Liver (tissue), 9 donors: ENCODE measurements around the gene CYP4F22. TPM values are rescaled to one million over a fixed set of nuclear protein-coding genes. Genes with fewer than 3 reads are reported as not detected.
A peak's percentile ranks its signal among the peaks of the same experiment; 100 is the strongest.

Source experiments
- DNase-seq: peaks from one replicate; pipeline ENCODE4 v3.0.0-alpha.2; 2017; ENCODE audit warnings: low spot score
- H3K27ac ChIP-seq, 2 donors: one replicate each; pipeline ENCODE4 v1.7.0; 2013; ENCODE audit warnings: inconsistent platforms in 2 of 2, low read length in 2 of 2, control low read depth in 1 of 2, low read depth in 1 of 2, mild to moderate bottlenecking in 1 of 2
- H3K27me3 ChIP-seq, 4 donors: one replicate each; pipeline versions ENCODE4 v1.6.1 to v1.7.0; 2013; ENCODE audit warnings: low read length in 3 of 4, inconsistent platforms in 1 of 4, mild to moderate bottlenecking in 1 of 4, moderate library complexity in 1 of 4; ENCODE audit not compliant: control insufficient read depth in 4 of 4, insufficient read depth in 4 of 4
- H3K36me3 ChIP-seq, 4 donors: one replicate each; pipeline versions ENCODE4 v1.6.1 to v1.7.0; 2013; ENCODE audit warnings: low read length in 3 of 4, mild to moderate bottlenecking in 3 of 4, low read depth in 1 of 4, moderate library complexity in 1 of 4; ENCODE audit not compliant: control insufficient read depth in 4 of 4, insufficient read depth in 3 of 4
- H3K4me1 ChIP-seq, 4 donors: one replicate each; pipeline versions ENCODE4 v1.6.1 to v1.7.0; 2013; ENCODE audit warnings: low read length in 3 of 4, mild to moderate bottlenecking in 3 of 4, moderate library complexity in 1 of 4; ENCODE audit not compliant: control insufficient read depth in 4 of 4, insufficient read depth in 4 of 4
- H3K4me3 ChIP-seq, 3 donors: one replicate each; pipeline versions ENCODE4 v1.6.1 to v1.7.0; 2013; ENCODE audit warnings: low read length in 3 of 3, control low read depth in 1 of 3, low read depth in 1 of 3, mild to moderate bottlenecking in 1 of 3
- H3K9ac ChIP-seq, 2 donors: one replicate each; pipeline ENCODE4 v1.7.0; 2013; ENCODE audit warnings: low read length in 2 of 2, mild to moderate bottlenecking in 2 of 2, moderate library complexity in 2 of 2, control low read depth in 1 of 2, low read depth in 1 of 2
- H3K9me3 ChIP-seq, 4 donors: one replicate each; pipeline versions ENCODE4 v1.6.1 to v1.7.0; 2013; ENCODE audit warnings: low read length in 3 of 4; ENCODE audit not compliant: control insufficient read depth in 4 of 4
- CTCF ChIP-seq: fragments of 150-350 bp; IDR thresholded peaks from 2 replicates; pipeline ENCODE4 v1.5.1; 2017; ENCODE audit warnings: improper control_type of control experiment, low read depth, low read length; ENCODE audit not compliant: missing input control
- EGR1 ChIP-seq, 2 donors: IDR thresholded peaks; 2 replicates each; pipeline ENCODE4 v1.6.1; 2016 to 2018; ENCODE audit warnings: antibody characterized with exemption in 2 of 2, low read depth in 2 of 2
- FOXA2 ChIP-seq: IDR thresholded peaks from 2 replicates; pipeline ENCODE4 v1.6.1; 2016; ENCODE audit warnings: antibody characterized with exemption
- GABPA ChIP-seq, 2 donors: IDR thresholded peaks in 1 of 2; conservative IDR thresholded peaks in 1 of 2; 2 replicates each; pipeline ENCODE4 v1.6.1; 2016; ENCODE audit warnings: antibody characterized with exemption in 2 of 2, mild to moderate bottlenecking in 1 of 2, moderate library complexity in 1 of 2
- HNF4A ChIP-seq, 2 donors: conservative IDR thresholded peaks; 2 replicates each; pipeline ENCODE4 v1.6.1; 2016; ENCODE audit warnings: antibody characterized with exemption in 2 of 2, mild to moderate bottlenecking in 2 of 2
- HNF4G ChIP-seq: IDR thresholded peaks from 2 replicates; pipeline ENCODE4 v1.6.1; 2016; ENCODE audit warnings: antibody characterized with exemption
- NR2F2 ChIP-seq: IDR thresholded peaks from 2 replicates; pipeline ENCODE4 v1.6.1; 2016; ENCODE audit warnings: antibody characterized with exemption
- RAD21 ChIP-seq, 2 donors: IDR thresholded peaks; 2 replicates each; pipeline ENCODE4 v1.6.1; 2016; ENCODE audit warnings: antibody characterized with exemption in 2 of 2, mild to moderate bottlenecking in 2 of 2
- RXRA ChIP-seq, 2 donors: IDR thresholded peaks; 2 replicates each; pipeline ENCODE4 v1.6.1; 2017 to 2018; ENCODE audit warnings: antibody characterized with exemption in 2 of 2, mild to moderate bottlenecking in 1 of 2
- TAF1 ChIP-seq: conservative IDR thresholded peaks from 2 replicates; pipeline ENCODE4 v1.6.1; 2016; ENCODE audit warnings: antibody characterized with exemption, mild to moderate bottlenecking
- WGBS: extraction: QIAGEN DNeasy Blood & Tissue Kit; methylation state at CpG from one replicate; pipeline ENCODE4 v1.1.7; 2013; 5-methylcytosine and 5-hydroxymethylcytosine counted together
- polyA plus RNA-seq, 2 donors: library from polyadenylated mRNA; stranded (reverse) in 1 of 2; unstranded in 1 of 2; fragments of 200-250 nt in 1 of 2; fragments of >200 nt in 1 of 2; fragmentation: Nextera tagmentation in 1 of 2; extraction: Ambion mirVana in 1 of 2; gene quantifications; one replicate each; pipeline versions ENCODE4 v1.2.1 to v1.2.3, GENCODE V29; 2013 to 2015
- total RNA-seq, 2 donors: library from RNA; depleted of rRNA; stranded (reverse); fragments of >200 nt; gene quantifications; one replicate each; pipeline ENCODE4 v1.2.3, GENCODE V29; 2014
- TF ChIP-seq, protein P1 (sequence below): IDR thresholded peaks from 2 replicates; pipeline ENCODE4 v1.6.1; 2016; ENCODE audit warnings: antibody characterized with exemption
- TF ChIP-seq, protein P2 (sequence below): IDR thresholded peaks from 2 replicates; pipeline ENCODE4 v1.6.1; 2016; ENCODE audit warnings: antibody characterized with exemption
- TF ChIP-seq, protein P3 (sequence below): IDR thresholded peaks from 2 replicates; pipeline ENCODE4 v1.6.1; 2016; ENCODE audit warnings: antibody characterized with exemption
- donor health status: healthy.
- donor health status: healthy.
- donor health status: healthy.
- donor health status: healthy.
- donor health status: healthy.

CYP4F22 gene
- total and polyA plus RNA-seq, 4 donors: 0.42 to 3.9 (median 1.9) TPM

GRCh38 chr19:15563325-15563794, 55.0 kb downstream of the CYP4F22 start:
- H3K4me3 ChIP-seq: no peak overlapping the region
- peaks cover 0 to 2% (median 0%) of the 10 kb centered on the region in 4 donors for H3K27me3 ChIP-seq
- no peaks in the 10 kb centered on the region for H3K9me3 ChIP-seq
- H3K36me3 ChIP-seq: no peaks in the 10 kb centered on the region
- 19% methylated on average over 3 of the region's 3 CpGs for WGBS
- no peak for TF ChIP-seq NR2F2
- no peak for TF ChIP-seq HNF4A (conservative IDR thresholded peaks at IDR 0.05)
- TF ChIP-seq RXRA (IDR thresholded peaks at IDR 0.05): no peak
- TF ChIP-seq EGR1 (IDR thresholded peaks at IDR 0.05; ENCODE audit: low read depth in 2 of 2): no peak
- TF ChIP-seq TAF1: no peak
- TF ChIP-seq, protein P1, sequence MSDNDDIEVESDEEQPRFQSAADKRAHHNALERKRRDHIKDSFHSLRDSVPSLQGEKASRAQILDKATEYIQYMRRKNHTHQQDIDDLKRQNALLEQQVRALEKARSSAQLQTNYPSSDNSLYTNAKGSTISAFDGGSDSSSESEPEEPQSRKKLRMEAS: no peak
- TF ChIP-seq, protein P2, sequence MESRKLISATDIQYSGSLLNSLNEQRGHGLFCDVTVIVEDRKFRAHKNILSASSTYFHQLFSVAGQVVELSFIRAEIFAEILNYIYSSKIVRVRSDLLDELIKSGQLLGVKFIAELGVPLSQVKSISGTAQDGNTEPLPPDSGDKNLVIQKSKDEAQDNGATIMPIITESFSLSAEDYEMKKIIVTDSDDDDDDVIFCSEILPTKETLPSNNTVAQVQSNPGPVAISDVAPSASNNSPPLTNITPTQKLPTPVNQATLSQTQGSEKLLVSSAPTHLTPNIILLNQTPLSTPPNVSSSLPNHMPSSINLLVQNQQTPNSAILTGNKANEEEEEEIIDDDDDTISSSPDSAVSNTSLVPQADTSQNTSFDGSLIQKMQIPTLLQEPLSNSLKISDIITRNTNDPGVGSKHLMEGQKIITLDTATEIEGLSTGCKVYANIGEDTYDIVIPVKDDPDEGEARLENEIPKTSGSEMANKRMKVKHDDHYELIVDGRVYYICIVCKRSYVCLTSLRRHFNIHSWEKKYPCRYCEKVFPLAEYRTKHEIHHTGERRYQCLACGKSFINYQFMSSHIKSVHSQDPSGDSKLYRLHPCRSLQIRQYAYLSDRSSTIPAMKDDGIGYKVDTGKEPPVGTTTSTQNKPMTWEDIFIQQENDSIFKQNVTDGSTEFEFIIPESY: no peak
- TF ChIP-seq HNF4G: no peak
- no peak for TF ChIP-seq GABPA (IDR thresholded peaks at IDR 0.05 in 1 of 2, conservative IDR thresholded peaks at IDR 0.05 in 1 of 2)
- no peak for TF ChIP-seq RAD21 (IDR thresholded peaks at IDR 0.05)
- no peak overlapping the region for H3K9ac ChIP-seq
- DNase-seq: peak; percentile 69
- H3K27ac ChIP-seq: no peak overlapping the region
- peaks cover 0 to 3% (median 1%) of the 10 kb centered on the region in 4 donors for H3K4me1 ChIP-seq

DNA sequence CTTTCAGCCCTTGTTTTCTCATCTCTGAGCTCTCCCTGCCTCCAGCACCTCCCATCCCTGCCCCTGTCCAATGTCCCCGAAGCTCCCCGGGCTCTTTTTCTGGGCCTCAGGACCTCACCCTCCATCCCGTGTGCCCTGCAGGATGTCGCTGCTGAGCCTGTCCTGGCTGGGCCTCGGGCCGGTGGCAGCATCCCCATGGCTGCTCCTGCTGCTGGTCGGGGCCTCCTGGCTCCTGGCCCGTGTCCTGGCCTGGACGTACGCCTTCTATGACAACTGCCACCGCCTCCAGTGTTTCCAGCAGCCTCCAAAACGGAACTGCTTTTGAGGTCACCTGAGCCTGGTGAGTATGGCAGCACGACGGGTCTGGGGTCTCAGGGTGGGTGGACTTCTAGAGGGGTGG, 55.6 kb downstream of the CYP4F22 start:
- H3K36me3 ChIP-seq: no peaks in the 10 kb centered on the region
- WGBS: 77% methylated on average over 14 of the region's 14 CpGs

More for the DNA sequence above, 55.6 kb downstream of the CYP4F22 start:
- H3K9ac ChIP-seq: no peak overlapping the region
- no peak for DNase-seq
- peaks cover 0 to 3% (median 1%) of the 10 kb centered on the region in 4 donors for H3K4me1 ChIP-seq
- no peak overlapping the region for H3K27ac ChIP-seq
- no peak for TF ChIP-seq NR2F2
- TF ChIP-seq RXRA (IDR thresholded peaks at IDR 0.05): no peak
- TF ChIP-seq HNF4A (conservative IDR thresholded peaks at IDR 0.05): no peak
- no peak for TF ChIP-seq FOXA2
- no peak for TF ChIP-seq RAD21 (IDR thresholded peaks at IDR 0.05)
- no peak for TF ChIP-seq EGR1 (IDR thresholded peaks at IDR 0.05; ENCODE audit: low read depth in 2 of 2)
- no peak for TF ChIP-seq GABPA (IDR thresholded peaks at IDR 0.05 in 1 of 2, conservative IDR thresholded peaks at IDR 0.05 in 1 of 2)
- TF ChIP-seq, protein P3, sequence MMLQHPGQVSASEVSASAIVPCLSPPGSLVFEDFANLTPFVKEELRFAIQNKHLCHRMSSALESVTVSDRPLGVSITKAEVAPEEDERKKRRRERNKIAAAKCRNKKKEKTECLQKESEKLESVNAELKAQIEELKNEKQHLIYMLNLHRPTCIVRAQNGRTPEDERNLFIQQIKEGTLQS: no peak
- no peak for TF ChIP-seq CTCF
- H3K4me3 ChIP-seq: no peak overlapping the region
- H3K9me3 ChIP-seq: no peaks in the 10 kb centered on the region
- H3K27me3 ChIP-seq: peaks cover 0 to 2% (median 0%) of the 10 kb centered on the region in 4 donors
